Measurements from ENCODE around the gene TOP3B.
"Not testable (repeated sequence)": the region's sequence is repeated elsewhere in the genome, so short reads cannot be mapped to it uniquely, and the experiment has no call there.

TOP3B gene

DNA sequence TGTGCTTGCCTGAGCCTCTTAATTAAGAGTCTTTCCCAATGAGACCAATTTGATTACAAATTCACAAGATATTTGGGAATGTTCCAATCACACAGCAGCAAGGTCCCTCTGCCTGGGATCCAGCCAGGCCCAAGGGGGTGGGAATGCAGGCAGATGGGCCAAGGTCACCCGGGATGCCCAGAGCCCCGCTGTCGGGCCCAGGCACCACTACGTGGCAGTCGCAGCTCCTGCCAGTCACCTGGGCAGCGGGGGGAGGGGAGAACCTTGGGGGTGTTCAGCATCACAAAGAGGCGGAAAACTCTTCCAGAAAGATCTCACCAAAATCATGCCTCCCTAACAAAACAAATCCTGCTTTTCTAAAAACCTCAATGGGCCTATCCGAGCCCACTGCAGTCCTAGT lies 60.9 kb downstream of the TOP3B start:
- no peak for DNase-seq

DNA sequence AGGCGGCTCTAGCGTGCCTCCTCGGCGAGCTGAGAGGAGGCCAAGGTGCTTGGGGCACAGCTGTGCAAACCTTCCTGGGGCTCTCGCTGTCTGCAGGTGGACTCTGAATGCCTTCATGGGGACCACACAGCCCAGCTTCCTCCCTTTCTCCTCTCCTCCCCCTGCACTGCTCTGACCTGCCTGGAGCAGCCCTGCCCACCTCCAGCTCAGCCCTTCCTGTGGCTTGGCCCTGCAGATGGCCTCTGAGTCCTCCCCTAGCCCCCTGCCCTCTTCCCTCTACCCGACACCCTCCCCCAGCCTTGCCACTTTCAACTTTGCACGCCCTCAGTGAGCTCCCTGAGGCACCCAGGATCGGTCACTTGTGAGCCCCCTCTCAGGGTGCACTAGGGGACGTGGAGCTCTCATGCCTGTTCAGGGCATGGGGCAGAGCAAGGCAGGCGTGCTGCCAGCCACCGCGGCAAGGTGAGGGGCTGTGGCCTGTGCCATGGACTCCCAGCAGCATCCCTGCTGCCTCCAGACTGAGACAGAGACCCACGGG lies 61.3 kb downstream of the TOP3B start:
- no peak for DNase-seq

DNA sequence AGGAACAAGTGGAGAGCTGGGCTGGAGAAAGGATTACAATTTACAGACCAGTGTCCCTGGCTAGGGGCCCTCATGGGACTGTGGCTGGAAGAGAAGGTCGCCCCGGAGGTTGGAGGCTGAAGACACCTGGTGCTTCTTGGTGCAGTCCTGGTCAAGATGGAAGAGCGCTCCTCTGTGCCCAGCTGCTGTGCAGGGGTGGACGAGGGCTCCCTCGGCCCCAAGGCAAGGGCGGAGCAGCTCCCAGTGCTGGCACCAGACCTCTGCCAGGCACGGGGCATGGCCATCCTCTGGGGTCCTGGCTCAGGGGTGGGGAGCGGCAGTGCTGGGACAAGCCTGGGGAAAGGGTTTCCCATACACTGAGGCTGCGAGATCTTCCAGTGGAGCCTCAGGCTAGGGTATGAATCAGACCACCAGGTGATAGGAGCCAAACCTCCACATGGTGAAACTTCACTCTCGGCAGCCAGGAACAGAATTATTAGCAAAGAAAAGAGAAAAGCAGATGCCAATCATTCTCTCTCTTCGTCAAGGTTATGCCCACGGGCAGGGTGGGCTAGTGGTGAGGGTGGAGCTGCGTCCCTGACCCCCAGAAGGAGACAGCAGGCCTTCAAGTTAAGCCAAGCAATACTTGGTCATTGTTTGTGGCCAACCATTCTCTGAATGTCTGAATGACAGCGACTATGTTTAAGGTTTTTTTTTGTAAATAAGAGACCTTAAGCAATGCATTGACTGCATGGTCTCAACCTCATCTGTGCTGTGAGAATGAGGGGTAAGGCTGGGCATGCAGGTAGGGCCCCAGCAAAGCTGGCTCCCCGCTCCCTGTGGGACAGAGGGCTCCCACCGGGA lies 62.0 kb downstream of the TOP3B start:
- no peak for DNase-seq

DNA sequence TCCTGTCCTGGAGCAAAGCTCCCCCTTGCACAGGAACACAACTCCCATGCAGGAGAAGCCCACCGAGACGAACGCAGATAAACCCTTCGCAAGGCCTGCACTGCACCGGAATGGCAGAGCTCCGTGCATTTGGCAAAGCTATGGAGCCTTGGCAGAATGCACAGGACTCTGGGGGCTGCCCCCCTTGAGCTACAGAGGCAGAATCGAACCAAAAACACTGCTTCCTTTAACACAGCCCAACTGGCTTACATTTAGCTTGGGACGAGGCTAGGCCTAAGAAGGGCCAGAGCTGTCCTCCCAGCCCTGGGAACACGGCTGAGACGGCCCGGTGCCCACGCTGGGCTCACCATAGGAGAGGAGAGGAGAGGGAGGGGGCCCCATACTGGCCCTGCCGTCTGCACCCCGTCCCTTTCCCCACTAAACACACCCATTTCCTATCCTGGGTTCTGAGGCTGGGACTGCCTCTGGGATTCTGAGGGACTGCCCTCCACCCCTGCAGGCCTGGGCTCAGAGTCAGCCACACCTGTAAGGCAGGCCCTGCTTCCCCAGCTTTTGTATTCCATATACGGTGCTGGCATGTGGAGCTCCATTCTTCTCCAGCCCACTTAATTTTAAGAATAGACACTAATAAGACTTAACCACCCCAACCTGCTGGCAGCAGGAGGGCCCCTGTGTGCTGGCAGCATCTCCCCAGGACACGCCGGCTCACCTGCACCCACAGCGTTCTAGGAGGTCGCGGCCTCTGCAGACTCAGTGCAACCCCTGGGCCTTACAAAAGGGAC lies 62.9 kb downstream of the TOP3B start:
- DNase-seq: no peak

DNA sequence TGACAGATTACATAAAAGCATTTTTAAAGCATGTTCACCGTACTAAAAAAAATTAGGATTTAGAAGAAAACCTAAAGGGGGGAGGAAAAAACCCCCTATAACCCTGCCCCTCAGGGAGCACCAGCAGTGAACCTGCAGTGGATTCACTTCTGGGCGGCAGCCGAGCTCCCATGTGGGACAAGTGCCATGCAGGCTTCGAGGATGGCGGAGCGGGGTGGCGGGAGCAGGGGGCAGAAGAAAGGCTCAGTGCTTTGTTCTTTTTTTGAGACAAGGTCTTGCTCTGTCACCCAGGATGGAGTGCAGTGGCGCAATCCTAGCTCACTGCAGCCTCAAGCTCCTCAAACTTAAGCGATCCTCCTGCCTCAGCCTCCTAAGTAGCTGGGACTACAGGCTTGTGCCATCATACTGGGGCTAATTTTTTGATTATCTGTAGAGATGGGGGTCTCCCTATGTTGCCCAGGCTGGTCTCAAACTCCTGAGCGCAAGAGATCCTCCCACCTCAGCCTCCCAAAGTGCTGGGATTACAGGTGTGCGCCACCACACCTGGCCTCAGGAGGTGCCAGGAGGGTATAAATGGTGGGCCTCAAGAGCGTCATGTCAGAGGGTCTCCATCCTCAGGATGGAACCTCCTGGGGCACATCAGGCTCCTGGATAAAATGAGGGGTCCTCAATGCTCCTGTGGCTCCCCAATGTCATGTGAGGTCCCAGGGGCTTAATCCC lies 64.0 kb downstream of the TOP3B start:
- DNase-seq: no peak

DNA sequence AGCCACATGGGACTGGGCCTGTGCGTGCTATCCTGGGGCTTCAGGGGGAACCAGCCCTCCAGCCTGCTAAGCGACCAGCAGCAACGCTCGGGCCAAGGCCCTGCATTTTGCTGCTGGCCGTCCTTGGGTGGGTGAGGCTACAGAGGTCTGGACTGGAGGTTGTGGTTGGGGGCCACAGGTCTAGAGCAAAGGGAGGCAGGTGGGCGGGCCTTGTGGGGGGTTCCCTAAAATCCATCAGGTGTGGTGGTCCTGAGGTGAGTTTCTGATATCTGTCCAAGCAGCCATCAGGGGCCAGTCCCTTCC lies 64.7 kb downstream of the TOP3B start:
- no peak for DNase-seq

DNA sequence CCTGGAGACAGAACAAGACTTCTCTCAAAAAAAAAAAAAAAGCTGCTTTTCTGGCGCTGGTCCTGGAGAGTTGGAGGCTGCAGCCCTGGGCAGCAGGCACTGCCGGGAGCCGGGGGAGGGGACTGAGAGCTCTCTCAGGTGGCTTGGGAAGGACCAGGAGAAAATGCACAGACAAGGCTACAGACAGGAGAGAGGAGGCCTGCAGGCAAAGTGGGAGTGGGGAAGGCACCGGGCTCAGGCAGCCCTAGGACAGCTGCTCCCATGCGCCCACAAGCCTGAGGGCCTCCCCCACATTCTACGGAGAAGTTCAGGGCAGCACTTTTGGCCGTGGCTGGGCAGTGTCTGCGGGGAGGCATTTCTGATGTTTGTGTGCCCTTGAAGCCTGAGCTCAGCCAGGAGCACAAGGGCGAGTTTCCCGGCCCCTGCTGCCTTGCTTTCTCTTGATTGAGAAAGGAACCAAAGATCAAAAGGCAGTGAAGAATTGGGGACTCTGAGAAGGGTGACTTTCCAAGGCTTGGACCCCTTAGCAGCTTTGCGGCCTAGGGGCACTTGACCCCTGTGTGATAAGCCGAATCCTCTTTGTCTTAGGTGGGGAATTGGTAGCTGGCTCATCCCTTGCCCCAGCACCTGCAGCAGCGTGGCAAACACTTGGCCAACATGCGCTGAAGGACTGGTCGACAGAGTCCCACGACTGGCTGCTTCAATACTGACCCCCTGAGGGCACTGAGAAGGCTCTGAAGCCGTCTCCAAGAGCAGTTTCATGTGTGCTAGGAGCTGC lies 65.2 kb downstream of the TOP3B start:
- no peak for DNase-seq

DNA sequence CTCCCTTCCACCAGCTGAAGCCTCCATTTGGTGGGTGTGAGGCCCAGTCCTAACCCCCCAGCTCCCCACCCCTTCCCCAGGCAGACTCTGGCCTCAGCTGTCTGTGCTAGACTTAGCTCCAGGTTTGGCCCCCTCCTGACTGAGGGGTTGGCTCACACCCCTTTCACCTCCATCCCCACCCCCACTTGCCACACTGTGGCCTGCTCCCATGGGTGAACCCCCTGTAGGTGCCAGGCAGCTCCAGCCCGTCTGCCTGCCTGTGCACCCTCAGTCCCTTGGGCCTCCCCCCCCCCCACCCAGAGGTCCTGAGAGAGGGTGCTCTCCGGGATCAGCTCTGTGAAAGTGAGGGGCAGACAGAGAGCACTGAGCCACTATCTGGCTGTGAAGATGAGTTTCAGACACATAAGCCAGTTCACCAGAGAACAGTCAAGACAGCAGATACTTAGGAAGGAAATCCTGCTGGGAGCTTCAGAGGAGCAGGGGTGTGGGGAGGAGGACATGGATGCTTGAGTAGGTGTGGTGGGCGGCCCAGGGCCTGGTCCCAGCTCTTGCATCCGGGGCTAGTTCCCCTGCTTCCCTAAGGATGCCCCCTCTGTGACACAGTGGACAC lies 66.2 kb downstream of the TOP3B start:
- no peak for DNase-seq

DNA sequence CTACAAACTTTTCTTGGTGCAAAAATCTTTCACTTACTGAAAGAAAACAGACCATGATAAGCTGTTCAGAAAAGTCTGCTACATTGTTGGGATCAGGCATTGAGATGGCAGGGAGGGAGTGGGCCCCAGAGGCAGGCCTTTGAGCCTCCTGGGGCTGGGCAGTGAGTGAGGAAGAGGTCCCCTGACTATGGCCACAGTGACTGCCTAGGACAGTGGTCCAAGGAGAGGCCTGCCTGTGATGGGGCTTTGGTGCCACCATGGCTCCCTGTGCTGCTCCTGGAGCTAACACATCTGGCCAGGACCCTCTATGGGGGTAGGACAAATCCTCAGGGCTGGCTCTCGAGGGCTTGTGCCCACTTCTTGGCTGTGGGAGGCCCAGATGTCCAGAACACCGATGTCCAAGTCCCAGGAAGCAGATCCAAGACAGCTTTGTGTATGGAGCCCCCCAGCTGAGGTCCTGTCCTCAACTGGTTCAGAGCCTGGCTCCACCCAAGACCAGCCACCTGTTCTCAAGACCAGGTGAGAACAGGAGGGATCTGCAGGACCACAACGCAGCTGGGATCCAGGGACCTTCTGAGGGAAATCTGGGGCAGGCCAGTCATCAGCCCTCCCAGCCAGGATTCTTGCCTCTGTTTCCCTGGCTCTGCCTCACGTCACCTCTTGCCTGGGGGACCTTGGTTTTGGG lies 66.8 kb downstream of the TOP3B start:
- DNase-seq: no peak

DNA sequence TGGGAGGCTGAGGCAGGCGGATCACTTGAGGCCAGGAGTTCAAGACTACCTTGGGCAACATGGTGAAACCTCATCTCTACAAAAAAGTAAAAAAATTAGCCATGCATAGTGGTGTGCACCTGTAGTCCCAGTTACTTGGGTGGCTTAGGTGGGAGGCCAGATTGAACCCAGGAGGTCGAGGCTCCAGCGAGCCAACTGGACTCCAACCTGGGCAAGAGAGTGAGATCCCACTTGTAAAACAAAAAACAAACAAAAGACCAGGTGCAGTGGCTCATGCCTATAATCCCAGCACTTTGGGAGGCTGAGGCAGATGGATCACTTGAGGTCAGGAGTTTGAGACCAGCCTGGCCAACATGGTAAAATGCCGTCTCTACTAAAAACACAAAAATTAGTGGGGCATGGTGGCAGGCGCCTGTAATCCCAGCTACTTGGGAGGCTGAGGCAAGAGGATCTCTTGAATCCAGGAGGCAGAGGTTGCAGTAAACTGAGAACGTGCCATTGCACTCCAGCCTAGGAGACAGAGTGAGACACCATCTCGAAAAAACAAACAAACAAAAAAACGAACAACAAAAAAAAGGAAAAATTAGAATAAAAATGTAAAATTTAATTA lies 68.4 kb downstream of the TOP3B start:
- not testable (repeated sequence) for DNase-seq

DNA sequence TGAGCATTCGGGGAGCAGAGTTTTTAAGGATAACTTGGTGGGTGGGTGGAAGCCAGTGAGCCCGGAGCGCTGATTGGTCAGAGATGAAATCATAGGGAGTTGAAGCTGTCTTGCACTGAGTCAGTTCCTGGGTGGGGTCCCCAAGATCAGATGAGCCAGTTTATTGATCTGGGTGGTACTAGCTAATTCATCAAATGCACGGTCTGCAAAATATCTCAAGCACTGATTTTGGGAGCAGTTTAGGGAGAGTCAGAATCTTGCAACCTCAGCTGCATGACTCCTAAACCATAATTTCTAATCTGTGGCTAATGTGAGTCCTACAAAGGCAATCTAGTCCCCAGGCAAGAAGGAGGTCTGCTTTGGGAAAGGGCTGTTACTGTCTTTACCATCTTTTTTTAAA lies 72.2 kb downstream of the TOP3B start:
- not testable (repeated sequence) for DNase-seq

DNA sequence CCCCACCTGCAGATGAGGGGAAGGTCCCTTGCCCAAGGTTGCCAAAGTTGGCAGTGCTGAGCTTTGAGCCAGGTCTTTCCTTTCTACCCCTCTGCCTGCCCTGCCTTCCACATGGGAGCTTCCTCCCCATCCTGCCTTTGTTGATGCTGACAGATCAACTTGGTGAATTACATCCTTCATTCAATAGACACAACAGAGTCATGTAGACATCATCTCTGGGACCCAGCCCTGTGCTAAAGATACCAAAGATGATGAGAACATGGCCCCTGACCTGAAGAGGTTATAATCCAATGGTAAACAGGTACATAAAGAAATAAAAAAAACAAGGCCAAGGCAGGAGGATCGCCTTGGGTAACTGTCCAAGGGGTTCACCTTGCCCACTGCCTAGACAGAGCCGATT lies 72.7 kb downstream of the TOP3B start:
- no peak for DNase-seq

DNA sequence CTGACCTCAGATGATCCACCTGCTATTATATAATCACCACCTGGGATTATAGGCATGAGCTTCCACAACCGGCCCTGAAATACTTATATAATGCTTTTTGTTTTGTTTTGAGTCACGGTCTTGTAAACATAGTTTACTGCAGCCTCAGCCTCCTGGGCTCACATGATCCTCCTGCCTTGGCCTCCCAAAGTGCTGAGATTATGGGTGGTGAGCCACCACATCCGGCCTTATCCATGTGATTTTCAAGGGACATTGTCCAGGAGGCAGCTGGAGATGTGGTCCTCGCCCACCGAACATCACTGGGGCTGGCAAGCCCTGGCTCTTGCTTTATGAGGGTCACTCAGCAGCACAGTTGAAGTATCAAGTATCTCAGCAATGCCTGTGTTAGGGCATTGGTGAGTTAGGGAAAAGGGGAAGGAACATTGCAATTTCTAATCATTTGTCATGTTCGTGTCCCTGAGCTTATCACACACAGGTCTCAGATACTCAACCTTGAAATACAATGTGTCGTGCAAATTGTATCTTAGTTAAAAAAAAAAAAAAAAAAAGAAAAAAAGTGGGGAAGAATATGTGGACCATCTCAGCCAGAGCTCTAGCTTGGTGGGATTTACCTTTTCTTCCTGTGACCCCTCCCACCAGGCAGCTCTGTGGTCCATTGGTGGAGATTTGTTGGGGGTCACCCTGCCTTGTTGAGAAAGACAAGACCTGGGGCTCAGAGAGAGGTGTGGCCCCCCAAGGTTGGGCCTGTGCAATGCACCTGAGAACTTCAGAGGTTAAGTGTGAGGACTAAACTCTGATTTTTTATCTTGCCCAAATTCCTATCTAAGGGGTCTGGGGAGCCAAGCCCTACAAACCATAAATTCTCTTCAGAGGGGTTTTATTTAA lies 74.7 kb downstream of the TOP3B start:
- DNase-seq: no peak

Measured in OCI-M1 (cell line).